ENCODE measurements around the gene PPP2CA.
"Not testable (repeated sequence)": the region's sequence is repeated elsewhere in the genome, so short reads cannot be mapped to it uniquely, and the experiment has no call there.

DNA sequence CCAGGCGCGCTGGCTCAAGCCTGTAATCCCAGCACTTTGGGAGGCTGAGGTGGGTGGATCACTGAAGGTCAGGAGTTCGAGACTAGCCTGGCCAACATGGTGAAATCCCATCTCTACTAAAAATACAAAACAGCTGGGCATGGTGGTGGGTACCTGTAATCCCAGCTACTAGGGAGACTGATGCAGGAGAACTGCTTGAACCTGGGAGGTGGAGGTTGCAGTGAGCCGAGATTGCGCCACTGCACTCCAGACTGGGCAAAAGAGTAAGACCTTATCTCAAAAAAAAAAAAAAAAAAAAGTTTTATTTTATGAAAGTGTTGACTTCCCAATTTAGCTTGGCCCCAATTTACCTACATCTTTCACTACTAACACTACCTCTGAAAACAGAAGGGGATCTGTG lies 4.2 kb downstream of the PPP2CA start:
- TF ChIP-seq, protein P1, sequence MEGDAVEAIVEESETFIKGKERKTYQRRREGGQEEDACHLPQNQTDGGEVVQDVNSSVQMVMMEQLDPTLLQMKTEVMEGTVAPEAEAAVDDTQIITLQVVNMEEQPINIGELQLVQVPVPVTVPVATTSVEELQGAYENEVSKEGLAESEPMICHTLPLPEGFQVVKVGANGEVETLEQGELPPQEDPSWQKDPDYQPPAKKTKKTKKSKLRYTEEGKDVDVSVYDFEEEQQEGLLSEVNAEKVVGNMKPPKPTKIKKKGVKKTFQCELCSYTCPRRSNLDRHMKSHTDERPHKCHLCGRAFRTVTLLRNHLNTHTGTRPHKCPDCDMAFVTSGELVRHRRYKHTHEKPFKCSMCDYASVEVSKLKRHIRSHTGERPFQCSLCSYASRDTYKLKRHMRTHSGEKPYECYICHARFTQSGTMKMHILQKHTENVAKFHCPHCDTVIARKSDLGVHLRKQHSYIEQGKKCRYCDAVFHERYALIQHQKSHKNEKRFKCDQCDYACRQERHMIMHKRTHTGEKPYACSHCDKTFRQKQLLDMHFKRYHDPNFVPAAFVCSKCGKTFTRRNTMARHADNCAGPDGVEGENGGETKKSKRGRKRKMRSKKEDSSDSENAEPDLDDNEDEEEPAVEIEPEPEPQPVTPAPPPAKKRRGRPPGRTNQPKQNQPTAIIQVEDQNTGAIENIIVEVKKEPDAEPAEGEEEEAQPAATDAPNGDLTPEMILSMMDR (IDR thresholded peaks at IDR 0.05): not testable (repeated sequence)
- not testable (repeated sequence) for TF ChIP-seq POLR2A (IDR thresholded peaks at IDR 0.05)
